ELF-1 (cell line): ENCODE results near the gene PARD3.
A peak's percentile ranks its signal among the peaks of the same experiment; 100 is the strongest.

Experiments
- DNase-seq: peaks from one replicate; pipeline ENCODE4 v3.0.0-alpha.2; 2016; ENCODE audit warnings: low read depth, low spot score

The PARD3 gene

DNA sequence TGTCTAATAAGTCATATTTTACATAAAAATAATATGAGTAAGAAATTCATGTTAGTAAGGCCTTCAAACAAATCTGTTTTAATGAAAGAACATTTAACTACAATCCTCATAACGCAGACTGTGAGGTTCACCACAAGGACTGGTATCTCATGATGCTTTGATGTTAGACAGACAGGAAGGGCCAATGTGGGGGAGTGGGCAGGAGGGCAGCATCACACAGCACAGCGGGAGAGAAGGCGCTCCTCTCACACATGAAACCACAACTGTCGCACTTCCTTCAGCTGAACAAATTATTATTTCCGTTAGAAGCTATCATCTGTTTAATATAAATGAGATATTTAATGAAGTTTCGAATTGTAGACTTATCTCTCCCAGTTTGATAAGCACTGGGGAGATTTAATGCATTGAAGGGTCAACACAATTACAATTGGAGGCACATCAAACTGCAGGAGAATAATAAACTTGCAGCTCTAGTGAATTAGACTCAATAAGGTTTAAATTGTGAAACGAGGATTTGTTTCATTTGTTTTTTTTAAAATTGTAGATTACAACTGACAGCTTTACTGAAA, 466.1 kb downstream of the PARD3 start:
- DNase-seq = no peak

- DNase-seq = no peak
Observed at GRCh38 chr10:34348021-34348420, 467.1 kb downstream of the PARD3 start.

- no peak for DNase-seq
Observed at GRCh38 chr10:34347131-34347530, 468.0 kb downstream of the PARD3 start.

- DNase-seq = no peak
Observed at GRCh38 chr10:34346516-34347100, 468.5 kb downstream of the PARD3 start.

GRCh38 chr10:34345383-34345782, 469.7 kb downstream of the PARD3 start:
- no peak for DNase-seq

DNA sequence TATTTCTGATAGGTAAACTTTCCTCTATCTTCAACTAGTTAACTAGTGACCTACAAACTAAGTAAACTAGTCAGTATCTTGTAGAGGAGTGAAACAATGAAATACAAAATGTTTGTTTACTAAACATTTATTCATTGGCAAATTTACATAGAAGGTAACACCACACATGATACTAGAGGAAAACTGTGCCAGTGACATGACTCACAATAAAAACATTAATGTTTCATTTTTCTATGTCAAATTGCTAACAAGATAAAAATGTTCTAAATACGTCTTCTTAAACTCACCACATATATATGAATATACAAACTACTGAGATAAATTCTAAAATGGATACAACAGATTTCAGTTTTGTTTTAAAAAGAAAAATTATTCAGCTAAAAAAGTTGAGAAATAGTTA, 471.3 kb downstream of the PARD3 start:
- DNase-seq = no peak

DNA sequence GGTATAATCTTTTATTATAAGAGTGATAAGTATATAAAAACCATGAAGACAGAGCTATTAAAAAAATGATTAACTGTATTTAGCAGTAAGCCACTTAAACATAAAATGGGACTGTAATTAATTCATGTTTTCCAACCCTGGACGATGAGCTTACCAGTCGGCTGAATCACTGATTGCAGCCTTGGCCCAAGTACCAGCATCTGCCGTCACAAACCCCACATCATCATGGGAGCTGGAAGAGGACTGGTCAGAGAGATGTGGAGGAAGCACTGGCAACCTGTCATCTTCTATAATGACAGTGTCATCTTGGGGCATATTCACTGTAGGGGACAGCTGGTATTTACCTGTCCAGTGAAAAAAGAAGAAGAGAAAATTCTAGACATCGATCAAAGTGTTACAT, 473.6 kb downstream of the PARD3 start:
- no peak for DNase-seq

DNA sequence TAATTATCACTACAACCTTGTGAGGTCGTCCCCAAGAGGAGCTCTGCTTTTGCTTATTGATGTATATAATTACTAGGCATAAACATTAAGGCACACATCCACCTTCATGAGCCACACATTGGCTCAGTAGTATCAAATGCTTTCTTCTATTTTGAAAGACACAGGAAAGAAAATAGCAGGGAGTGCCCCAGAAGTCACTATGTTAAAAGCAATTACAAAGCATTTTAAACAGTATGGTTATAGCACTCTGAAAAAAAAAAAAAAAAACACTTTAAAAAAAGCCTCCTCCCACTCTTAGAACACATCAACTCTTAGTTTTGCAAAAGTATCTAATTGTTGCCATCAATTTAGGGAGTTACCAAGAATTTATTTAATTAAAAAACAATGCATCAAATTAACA, 474.2 kb downstream of the PARD3 start:
- no peak for DNase-seq

DNA sequence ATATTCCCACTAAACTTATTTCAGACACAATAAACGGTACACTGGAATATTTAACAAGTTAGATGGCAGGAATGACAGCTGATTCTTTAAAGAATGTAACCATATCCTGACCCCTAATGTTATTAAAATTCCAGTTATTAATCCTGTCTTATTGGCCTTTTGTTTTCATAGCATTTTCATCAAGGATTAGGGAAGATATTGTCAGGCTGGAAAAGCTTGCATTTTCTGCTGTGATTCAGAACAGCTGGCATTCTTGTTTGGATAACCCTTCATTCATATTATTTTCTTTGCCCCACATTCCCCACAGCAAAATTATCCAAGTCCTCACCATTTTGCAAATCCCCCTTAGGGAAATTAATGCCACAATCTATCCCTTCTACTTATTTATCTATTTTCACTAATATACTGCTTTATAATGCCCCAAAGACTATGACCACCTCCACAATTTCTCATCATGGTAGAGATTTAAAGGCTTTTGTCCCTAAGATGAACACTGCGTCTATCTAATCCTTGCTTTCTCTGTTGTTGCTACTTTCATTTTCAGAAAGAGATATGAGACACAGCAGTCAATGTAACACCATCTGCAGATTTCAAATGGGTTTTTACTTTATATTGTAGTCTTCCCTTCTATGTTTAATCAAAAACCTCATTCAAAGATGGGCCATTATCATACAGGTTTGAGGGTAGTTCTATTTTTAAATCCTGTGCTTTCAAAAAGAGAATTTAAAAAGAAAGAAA, 475.1 kb downstream of the PARD3 start:
- no peak for DNase-seq

- DNase-seq = no peak
Observed at GRCh38 chr10:34337917-34338316, 477.2 kb downstream of the PARD3 start.

DNA sequence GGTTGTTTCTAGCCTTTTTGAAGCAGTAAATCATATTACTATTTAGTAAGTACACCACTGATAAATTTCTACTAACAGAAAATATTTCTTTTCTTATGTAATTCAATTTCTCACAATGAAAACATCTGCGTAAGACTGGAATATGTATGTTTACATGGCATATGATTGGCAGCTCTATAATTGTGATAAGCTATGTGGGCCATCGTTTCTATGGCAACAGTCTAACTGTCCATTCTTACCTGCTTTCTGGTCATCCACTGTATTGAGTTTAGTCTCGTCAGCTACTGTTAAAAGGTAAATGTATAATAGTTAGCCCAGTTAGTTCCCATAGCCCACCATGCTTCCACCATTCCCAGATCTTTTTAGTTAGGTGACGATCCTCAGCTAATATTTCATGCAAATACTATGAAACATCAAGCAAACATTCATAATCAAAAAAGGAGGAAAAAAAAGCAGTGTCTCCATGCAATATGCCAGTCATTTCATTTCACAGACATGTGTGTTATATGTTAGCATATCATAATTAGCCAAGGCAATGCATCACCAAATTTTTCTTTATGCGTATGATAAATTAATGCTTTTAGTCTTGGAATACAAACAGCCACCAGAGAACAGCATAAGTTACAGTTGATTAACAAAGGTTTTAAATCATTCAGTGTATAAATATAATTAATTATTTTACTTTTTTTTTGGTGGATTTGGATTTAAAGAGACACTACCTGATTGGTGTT, 479.0 kb downstream of the PARD3 start:
- no peak for DNase-seq

GRCh38 chr10:34334908-34335307, 480.2 kb downstream of the PARD3 start:
- DNase-seq = no peak

DNA sequence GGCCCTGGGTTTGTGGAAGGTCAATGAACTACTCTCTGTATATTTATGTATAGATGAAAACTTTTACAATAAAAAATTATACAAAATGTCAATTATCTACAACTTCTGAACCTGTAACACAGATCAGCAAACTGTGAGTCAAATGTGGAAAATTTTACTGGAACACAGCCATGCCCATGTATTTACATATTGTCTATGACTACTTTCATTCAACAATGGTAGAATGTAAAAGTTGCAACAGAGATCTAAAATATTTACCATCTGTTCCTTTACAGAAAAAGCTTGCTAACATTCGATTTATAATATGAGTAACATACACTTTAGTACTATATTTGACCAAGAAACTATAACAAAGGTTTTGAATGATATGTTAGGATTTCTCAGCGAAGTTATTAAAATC, 481.6 kb downstream of the PARD3 start:
- no peak for DNase-seq

- DNase-seq = no peak
Observed at GRCh38 chr10:34327184-34327583, 487.9 kb downstream of the PARD3 start.

- DNase-seq = no peak
Observed at GRCh38 chr10:34323192-34323591, 491.9 kb downstream of the PARD3 start.

DNA sequence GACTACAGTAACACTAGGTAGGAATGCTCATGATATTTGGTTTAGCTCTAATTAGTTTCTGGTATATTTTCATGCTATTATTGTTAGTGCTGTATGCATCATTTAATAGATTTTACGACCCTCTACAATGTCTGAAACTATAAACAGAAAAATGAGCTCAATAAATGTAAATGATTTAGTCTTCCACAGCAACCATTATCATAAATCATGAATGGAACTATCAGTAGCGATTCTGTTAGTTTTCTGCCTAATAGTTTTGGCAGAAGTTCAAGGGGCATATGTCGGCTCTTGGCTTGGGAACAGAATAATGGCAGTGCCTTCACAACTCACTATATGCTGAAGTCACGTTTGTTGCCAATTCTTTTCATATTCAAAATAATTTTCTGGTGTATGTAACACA, 494.8 kb downstream of the PARD3 start:
- no peak for DNase-seq

DNA sequence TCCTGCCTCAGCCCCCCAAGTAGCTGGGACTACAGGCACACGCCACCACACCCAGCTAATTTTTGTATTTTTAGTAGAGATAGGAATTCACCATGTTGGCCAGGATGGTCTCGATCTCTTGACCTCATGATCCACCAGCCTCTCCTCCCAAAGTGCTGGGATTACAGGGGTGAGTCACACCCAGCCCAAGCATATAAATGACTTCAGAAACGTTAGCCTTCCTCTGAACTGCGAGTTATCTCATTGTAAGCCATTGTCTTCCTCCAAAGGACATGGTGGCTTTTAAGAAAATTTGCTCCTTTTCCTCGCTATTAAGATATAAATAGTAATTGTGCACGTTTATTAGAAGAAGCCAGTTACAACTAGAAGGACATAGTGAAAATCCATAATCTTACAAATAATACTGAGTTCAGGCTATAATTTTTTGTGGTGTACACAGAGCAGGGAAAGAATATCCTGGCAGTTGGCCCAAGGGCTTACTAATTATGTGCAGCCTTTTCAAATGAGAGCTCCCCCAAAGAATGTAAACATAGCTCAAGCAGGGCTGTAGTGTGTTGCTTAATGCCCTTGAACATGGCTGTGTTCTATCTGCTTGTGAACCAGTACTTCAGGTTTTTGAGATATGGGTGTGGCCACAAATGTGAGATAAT, 495.8 kb downstream of the PARD3 start:
- DNase-seq = no peak

GRCh38 chr10:34316154-34316553, 498.9 kb downstream of the PARD3 start:
- DNase-seq = no peak

DNA sequence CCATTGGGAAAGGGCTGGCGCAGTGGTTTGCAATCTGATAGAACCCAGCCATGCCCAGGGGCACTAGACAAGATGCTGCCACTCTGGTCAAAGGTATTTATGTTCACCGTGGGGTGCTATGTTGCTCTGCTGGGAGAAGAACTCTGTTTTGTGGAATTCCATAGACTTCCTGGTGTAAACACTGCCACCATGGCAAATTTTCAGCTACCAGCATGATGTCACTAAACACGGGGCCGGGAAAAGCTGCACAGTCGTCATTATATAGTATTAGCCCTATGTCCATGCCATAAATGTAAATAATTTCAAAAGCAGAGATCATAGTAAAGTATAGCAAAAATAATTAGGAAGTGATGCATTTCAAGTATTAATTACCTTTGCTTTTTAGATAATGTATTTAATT, 500.6 kb downstream of the PARD3 start:
- peak; percentile 25 for DNase-seq

DNA sequence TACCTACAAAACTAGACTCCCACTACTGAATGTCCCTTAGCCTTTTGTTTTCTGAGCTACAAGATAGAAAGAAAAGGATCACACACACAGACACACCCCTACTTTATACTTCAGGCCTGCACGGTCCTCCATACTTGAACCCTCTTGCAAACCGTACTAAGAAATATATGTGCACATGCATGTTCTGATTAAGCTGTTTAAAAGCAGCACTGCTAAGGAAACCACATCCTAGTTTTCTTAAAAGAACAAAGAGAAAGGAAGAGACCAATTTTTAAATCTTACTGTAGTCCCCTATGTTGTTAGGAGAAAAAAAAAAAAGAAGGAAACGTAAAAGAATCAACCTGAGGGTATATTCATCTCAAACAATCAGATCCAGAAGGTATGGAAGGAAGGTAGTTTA, 501.2 kb downstream of the PARD3 start:
- no peak for DNase-seq

GRCh38 chr10:34313353-34313752, 501.7 kb downstream of the PARD3 start:
- no peak for DNase-seq

DNA sequence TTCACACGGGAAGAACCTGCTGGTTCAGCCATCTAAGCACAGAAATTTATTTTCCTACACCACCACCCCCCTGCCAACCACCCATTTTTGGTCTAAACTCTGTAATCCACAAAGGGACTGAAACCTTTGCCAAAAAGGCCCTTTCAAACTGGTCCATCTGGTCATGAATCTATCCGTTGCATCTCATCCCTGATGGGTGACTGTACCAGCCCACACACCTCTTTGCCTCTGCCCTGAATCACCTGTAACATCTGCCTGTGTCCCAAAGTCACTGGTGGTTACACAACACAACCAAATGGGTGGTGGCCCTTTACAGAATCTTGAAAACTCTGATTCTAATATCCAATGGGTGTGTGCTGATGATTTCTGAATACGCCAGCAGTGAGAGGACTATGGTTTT, 503.4 kb downstream of the PARD3 start:
- no peak for DNase-seq
